ENCODE data around the gene INTS13. TPM values are rescaled to one million over a fixed set of nuclear protein-coding genes. Genes with fewer than 3 reads are reported as not detected.

Gene INTS13
- total and polyA plus RNA-seq, 2 of the 8 experiments (the other 6 are each of a cell fraction or from before 2014, with no cell fraction given) = 20.5 to 58.2 TPM

GRCh38 chr12:26953447-26953846, 15.7 kb upstream of the INTS13 start:
- H2BK120ac ChIP-seq (replicated peaks; ENCODE audit: low read depth, low read length) = no peak overlapping the region
- H2BK20ac ChIP-seq (ENCODE audit: low read length) = no peak overlapping the region
- H3K4ac ChIP-seq (replicated peaks; ENCODE audit: insufficient read length, low read depth, low read length) = no peak overlapping the region
- H3K36me3 ChIP-seq (ENCODE audit: control insufficient read depth in 2 of 4, insufficient read depth in 4 of 4, low read length in 3 of 4) = peaks cover 2 to 14% (median 6%) of the 10 kb centered on the region in 4 experiments; a peak in 5 of 8 replicates
- 85% methylated on average over 1 of the region's 1 CpG; no CpG with 5 or more reads in 1 of the 2 experiments for WGBS, 2 experiments (ENCODE audit: extremely low coverage in 1 of 2, insufficient coverage in 1 of 2, insufficient read length in 1 of 2, insufficient replicate concordance in 2 of 2, low coverage in 1 of 2, low lambda C conversion rate in 2 of 2, missing lambda C conversion rate in 1 of 2)
- peaks cover 0 to 45% of the 10 kb centered on the region in 2 experiments; a peak in 2 of 4 replicates for H3K79me2 ChIP-seq (ENCODE audit: control insufficient read depth in 1 of 2, insufficient read depth in 2 of 2, low read length in 2 of 2)
- ChIA-PET POLR2A (ENCODE audit: partially characterized antibody) (no interaction called here), CTCF (ENCODE audit: partially characterized antibody) (no interaction called here)
- no peaks in the 10 kb centered on the region for H3K27me3 ChIP-seq (replicated peaks in 1 of 4; ENCODE audit: control insufficient read depth in 3 of 4, extremely low read depth in 1 of 4, insufficient read depth in 3 of 4, low read length in 3 of 4)
- H3K9me3 ChIP-seq (ENCODE audit: insufficient read depth in 2 of 2, low read depth in 1 of 2, low read length in 1 of 2) = no peaks in the 10 kb centered on the region
- H4K8ac ChIP-seq (ENCODE audit: extremely low read depth, insufficient read depth, low read length) = no peak overlapping the region
- H3K4me3 ChIP-seq (ENCODE audit: extremely low read depth in 1 of 4, insufficient read depth in 2 of 4, low read depth in 3 of 4, low read length in 4 of 4) = no peak overlapping the region
- H3K4me1 ChIP-seq (replicated peaks in 1 of 4; ENCODE audit: control insufficient read depth in 3 of 4, insufficient read depth in 4 of 4, low read length in 3 of 4) = no peaks in the 10 kb centered on the region
- no peak overlapping the region for H2AFZ ChIP-seq (ENCODE audit: low read length)
- FAIRE-seq (no peak), DNase-seq (ENCODE audit: low read depth in 1 of 2, low spot score in 2 of 2) (no peak)
- H4K5ac ChIP-seq (ENCODE audit: insufficient read length, low read depth, low read length) = no peak overlapping the region
- H2BK12ac ChIP-seq (ENCODE audit: low read depth, low read length) = no peak overlapping the region
- H3K9ac ChIP-seq (replicated peaks in 1 of 4; ENCODE audit: extremely low read depth in 1 of 4, low read depth in 3 of 4, low read length in 3 of 4) = no peak overlapping the region
- no peaks in the 10 kb centered on the region for H4K20me1 ChIP-seq (replicated peaks in 1 of 2; ENCODE audit: control insufficient read depth in 1 of 2, insufficient read depth in 2 of 2, low read length in 2 of 2)
- no peak overlapping the region for H2BK15ac ChIP-seq (ENCODE audit: low read length)
- no peak overlapping the region for H3K23ac ChIP-seq (ENCODE audit: insufficient read length)
- no peak overlapping the region for H3K18ac ChIP-seq (ENCODE audit: extremely low read depth, low read length)
- no peak overlapping the region for H3K56ac ChIP-seq (replicated peaks; ENCODE audit: insufficient read length, low read depth, low read length)
- H3K23me2 ChIP-seq (ENCODE audit: low read depth, low read length) = no peaks in the 10 kb centered on the region
- H3K4me2 ChIP-seq (ENCODE audit: insufficient read depth in 1 of 2, low read depth in 2 of 2, low read length in 2 of 2) = no peak overlapping the region
- H3K27ac ChIP-seq (ENCODE audit: low read depth, low read length) = no peak overlapping the region
- TF ChIP-seq SP2 (IDR thresholded peaks at IDR 0.05; ENCODE audit: low read length) (no peak), POLR2AphosphoS5 (IDR thresholded peaks at IDR 0.05; ENCODE audit: low read depth, low read length) (no peak), RXRA (IDR thresholded peaks at IDR 0.05; ENCODE audit: insufficient read depth, low read depth, low read length) (no peak), PHF8 (conservative IDR thresholded peaks at IDR 0.05; ENCODE audit: low read depth, low read length) (no peak), CHD2 (IDR thresholded peaks at IDR 0.05; ENCODE audit: low read length) (no peak), RBBP5 (IDR thresholded peaks at IDR 0.05; ENCODE audit: borderline replicate concordance, low read depth, low read length) (no peak), RFX5 (IDR thresholded peaks at IDR 0.05; ENCODE audit: borderline replicate concordance, low read depth, low read length) (no peak), CBX8 (IDR thresholded peaks at IDR 0.05; ENCODE audit: borderline replicate concordance, low read depth, low read length) (no peak), SUZ12 (IDR thresholded peaks at IDR 0.05; ENCODE audit: low read length) (no peak)
- H2AK5ac ChIP-seq (ENCODE audit: low read depth, low read length) = no peak overlapping the region; the same call in 1 of the 2 replicates
- no peaks in the 10 kb centered on the region; the same call in 1 of the 2 replicates for H3K79me1 ChIP-seq (ENCODE audit: low read depth, low read length)
- no peak overlapping the region for H3K14ac ChIP-seq (ENCODE audit: insufficient read length)
- H2BK5ac ChIP-seq (ENCODE audit: low read depth, low read length) = no peak overlapping the region
- H4K91ac ChIP-seq (replicated peaks; ENCODE audit: insufficient read length, low read length) = no peak overlapping the region
